Osteocyte (in vitro differentiated cells): ENCODE measurements around the gene TAPT1. TPM values are rescaled to one million over a fixed set of nuclear protein-coding genes. Genes with fewer than 3 reads are reported as not detected.

Source experiments
- DNase-seq: peaks from one replicate; pipeline ENCODE4 v3.0.0; 2021; ENCODE audit warnings: mixed read lengths; ENCODE audit not compliant: unreplicated experiment; ENCODE audit errors: extremely low spot score
- H3K27ac Mint-ChIP-seq: one replicate; pipeline ENCODE4 v1.8.0; 2021; ENCODE audit warnings: mild to moderate bottlenecking, mixed read lengths; ENCODE audit not compliant: unreplicated experiment
- H3K27me3 Mint-ChIP-seq: one replicate; pipeline ENCODE4 v1.8.0; 2021; ENCODE audit warnings: mixed read lengths; ENCODE audit not compliant: unreplicated experiment
- H3K36me3 Mint-ChIP-seq: one replicate; pipeline ENCODE4 v1.8.0; 2021; ENCODE audit warnings: mixed read lengths; ENCODE audit not compliant: unreplicated experiment
- H3K4me1 Mint-ChIP-seq: one replicate; pipeline ENCODE4 v1.8.0; 2021; ENCODE audit warnings: mixed read lengths; ENCODE audit not compliant: unreplicated experiment
- H3K4me3 Mint-ChIP-seq: one replicate; pipeline ENCODE4 v1.8.0; 2021; ENCODE audit warnings: mild to moderate bottlenecking, moderate library complexity, mixed read lengths; ENCODE audit not compliant: unreplicated experiment
- H3K9me3 Mint-ChIP-seq: one replicate; pipeline ENCODE4 v1.8.0; 2021; ENCODE audit warnings: mixed read lengths; ENCODE audit not compliant: unreplicated experiment
- CTCF ChIP-seq: fragments of 200-600 bp; sonication (generic); IDR thresholded peaks from 2 replicates; pipeline ENCODE4 v1.5.0; 2021; ENCODE audit warnings: antibody characterized with exemption, mild to moderate bottlenecking, moderate library complexity
- total RNA-seq: library from RNA; stranded (reverse); gene quantifications from 2 replicates; pipeline ENCODE4 v1.2.1, GENCODE V29; 2021

TAPT1 gene
- total RNA-seq, 1 donor from 2014 or later = 31.7 TPM

DNA sequence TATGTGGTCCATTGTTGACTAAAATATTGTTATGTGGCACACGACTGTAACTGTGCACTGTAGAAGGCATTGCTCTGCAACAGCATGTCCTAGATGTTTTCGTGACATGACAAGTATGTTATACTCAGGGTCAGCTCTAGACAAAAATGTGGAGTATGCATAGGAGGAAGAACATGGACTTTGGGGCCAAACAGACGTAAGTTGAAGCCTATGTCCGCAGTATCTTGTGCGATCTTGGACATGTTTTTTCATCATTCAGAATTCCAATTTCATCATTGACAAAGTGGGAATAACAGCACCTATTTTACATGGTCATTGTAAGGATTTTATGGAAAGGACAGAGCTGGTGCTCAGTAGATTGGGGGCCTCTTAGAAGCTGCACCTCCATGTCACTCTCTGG, 114.7 kb downstream of the TAPT1 start:
- no peaks in the 10 kb centered on the region for H3K9me3 Mint-ChIP-seq
- no peaks in the 10 kb centered on the region for H3K4me1 Mint-ChIP-seq
- no peak overlapping the region for H3K4me3 Mint-ChIP-seq
- no peaks in the 10 kb centered on the region for H3K36me3 Mint-ChIP-seq
- no peak overlapping the region for H3K27ac Mint-ChIP-seq
- no peak for TF ChIP-seq CTCF
- H3K27me3 Mint-ChIP-seq = peaks cover 34% of the 10 kb centered on the region
- no peak for DNase-seq

- no peak overlapping the region for H3K27ac Mint-ChIP-seq
- no peaks in the 10 kb centered on the region for H3K4me1 Mint-ChIP-seq
- peaks cover 34% of the 10 kb centered on the region for H3K27me3 Mint-ChIP-seq
- no peak for TF ChIP-seq CTCF
- H3K9me3 Mint-ChIP-seq = no peaks in the 10 kb centered on the region
- no peak overlapping the region for H3K4me3 Mint-ChIP-seq
- no peak for DNase-seq
- no peaks in the 10 kb centered on the region for H3K36me3 Mint-ChIP-seq
Measured at GRCh38 chr4:16110661-16111290, 115.5 kb downstream of the TAPT1 start.

Other genes starting within 250 kb of the TAPT1 start
- not detected in 2 replicates for gene PROM1, start 142.4 kb downstream of the TAPT1 start, total RNA-seq